ENCODE results near the gene DYNLT4. TPM values are rescaled to one million over a fixed set of nuclear protein-coding genes. Genes with fewer than 3 reads are reported as not detected.
"Not testable (repeated sequence)": the region's sequence is repeated elsewhere in the genome, so short reads cannot be mapped to it uniquely, and the experiment has no call there.

The DYNLT4 gene
- total RNA-seq, 1 experiment from 2014 or later, result 4.3 TPM

DNA sequence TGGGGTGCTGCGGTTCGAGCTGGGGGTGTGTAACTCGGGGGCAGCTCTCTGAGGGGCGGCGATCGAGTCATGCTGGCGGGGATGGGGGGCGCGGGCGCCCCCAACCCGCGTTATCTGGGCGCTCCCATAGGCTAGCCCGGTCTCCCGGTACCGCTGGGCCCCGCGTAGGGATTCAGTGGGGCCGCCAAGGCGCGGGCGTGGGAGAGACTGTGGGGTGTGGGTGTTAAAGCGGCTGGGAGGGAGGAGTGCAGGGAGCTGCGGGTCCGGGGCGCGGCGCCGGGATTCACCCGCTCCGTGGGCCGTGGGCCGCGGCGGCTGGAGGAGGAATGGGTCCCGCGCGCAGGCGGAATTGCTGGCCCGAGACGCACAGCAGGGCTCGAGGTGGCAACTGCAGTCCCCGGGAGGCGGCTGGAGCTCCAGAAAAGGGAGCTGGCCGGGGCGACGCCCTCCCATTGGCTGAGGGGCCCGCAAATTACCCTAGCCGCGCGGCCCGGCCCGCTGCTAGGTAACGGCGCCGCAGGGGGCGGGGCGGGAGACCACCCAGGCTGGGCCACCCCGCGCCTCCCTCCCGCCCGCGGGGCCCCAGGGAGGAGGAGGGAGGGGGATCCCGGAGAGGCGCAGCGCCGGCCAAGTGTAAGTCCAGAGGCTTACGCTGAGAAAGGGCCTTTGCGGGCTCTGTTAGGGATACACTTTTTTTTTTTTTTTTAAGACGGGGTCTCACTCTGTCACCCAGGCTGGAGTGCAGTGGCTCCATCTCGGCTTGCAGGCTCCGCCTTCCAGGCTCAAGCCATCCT, 35.9 kb upstream of the DYNLT4 start, which contains the start of gene PTCH2:
Gene PTCH2, minus strand, starts transcription at position 392 of the 794 bp plus-strand sequence. Its CDS starts 321 bp downstream, at position 71.
- no peak within 1 kb of the TSS for H3K4me2 ChIP-seq
- H3K27me3 ChIP-seq (ENCODE audit: insufficient read depth, low read depth), result no peaks in the 10 kb centered on the region
- BruUV-seq (replicated peaks), result no TSS peak
- H3K9me2 ChIP-seq (ENCODE audit: insufficient read depth), result no peaks in the 10 kb centered on the region
- ChIA-PET CTCF (no interaction called here), POLR2A (ENCODE audit: unreplicated experiment) (no interaction called here)
- no peaks in the 10 kb centered on the region for H3K79me2 ChIP-seq (ENCODE audit: low read depth)
- TF ChIP-seq, protein P1, sequence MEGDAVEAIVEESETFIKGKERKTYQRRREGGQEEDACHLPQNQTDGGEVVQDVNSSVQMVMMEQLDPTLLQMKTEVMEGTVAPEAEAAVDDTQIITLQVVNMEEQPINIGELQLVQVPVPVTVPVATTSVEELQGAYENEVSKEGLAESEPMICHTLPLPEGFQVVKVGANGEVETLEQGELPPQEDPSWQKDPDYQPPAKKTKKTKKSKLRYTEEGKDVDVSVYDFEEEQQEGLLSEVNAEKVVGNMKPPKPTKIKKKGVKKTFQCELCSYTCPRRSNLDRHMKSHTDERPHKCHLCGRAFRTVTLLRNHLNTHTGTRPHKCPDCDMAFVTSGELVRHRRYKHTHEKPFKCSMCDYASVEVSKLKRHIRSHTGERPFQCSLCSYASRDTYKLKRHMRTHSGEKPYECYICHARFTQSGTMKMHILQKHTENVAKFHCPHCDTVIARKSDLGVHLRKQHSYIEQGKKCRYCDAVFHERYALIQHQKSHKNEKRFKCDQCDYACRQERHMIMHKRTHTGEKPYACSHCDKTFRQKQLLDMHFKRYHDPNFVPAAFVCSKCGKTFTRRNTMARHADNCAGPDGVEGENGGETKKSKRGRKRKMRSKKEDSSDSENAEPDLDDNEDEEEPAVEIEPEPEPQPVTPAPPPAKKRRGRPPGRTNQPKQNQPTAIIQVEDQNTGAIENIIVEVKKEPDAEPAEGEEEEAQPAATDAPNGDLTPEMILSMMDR (conservative IDR thresholded peaks at IDR 0.05), result no peak
- no peak for TF ChIP-seq EZH2 (IDR thresholded peaks at IDR 0.05; ENCODE audit: low read depth)
- no peaks in the 10 kb centered on the region for H3K9me3 ChIP-seq (ENCODE audit: insufficient read depth, low read depth)
- no peaks in the 10 kb centered on the region for H4K20me1 ChIP-seq (ENCODE audit: insufficient read depth)
- H3F3A ChIP-seq (ENCODE audit: insufficient read depth, low read depth), result no peaks in the 10 kb centered on the region
- H2AFZ ChIP-seq, result no peak within 1 kb of the TSS
- no peak within 1 kb of the TSS for H3K4me3 ChIP-seq
- no peak within 1 kb of the TSS for H3K27ac ChIP-seq
- no peak for DNase-seq
- no peaks in the 10 kb centered on the region for H3K36me3 ChIP-seq (ENCODE audit: low read depth)
- intact Hi-C loops (cut with micrococcal nuclease; ENCODE audit: unreplicated experiment), result no loop called here
- H3K4me1 ChIP-seq (replicated peaks; ENCODE audit: insufficient read depth), result no peaks in the 10 kb centered on the region

- Histone ChIP-seq H3K9me3 (ENCODE audit: insufficient read depth, low read depth) (no peaks in the 10 kb centered on the region), H3K79me2 (ENCODE audit: low read depth) (no peaks in the 10 kb centered on the region), H4K20me1 (ENCODE audit: insufficient read depth) (no peaks in the 10 kb centered on the region), H3K27me3 (ENCODE audit: insufficient read depth, low read depth) (no peaks in the 10 kb centered on the region), H3K36me3 (ENCODE audit: low read depth) (no peaks in the 10 kb centered on the region), H3K4me1 (replicated peaks; ENCODE audit: insufficient read depth) (no peaks in the 10 kb centered on the region), H3K27ac (no peak overlapping the region), H2AFZ (no peak overlapping the region), H3K9me2 (ENCODE audit: insufficient read depth) (no peaks in the 10 kb centered on the region), H3F3A (ENCODE audit: insufficient read depth, low read depth) (no peaks in the 10 kb centered on the region), H3K4me3 (no peak overlapping the region), H3K4me2 (no peak overlapping the region)
- POLR2A ChIA-PET (ENCODE audit: unreplicated experiment), result no interaction called here
- BruUV-seq (replicated peaks), result no TSS peak
- CTCF ChIA-PET, result no interaction called here
- TF ChIP-seq EZH2 (IDR thresholded peaks at IDR 0.05; ENCODE audit: low read depth), result no peak
- TF ChIP-seq, protein P1 (conservative IDR thresholded peaks at IDR 0.05), result no peak
- intact Hi-C loops (cut with micrococcal nuclease; ENCODE audit: unreplicated experiment), result no loop called here
- DNase-seq, result no peak
Measured at GRCh38 chr1:44842486-44842861, 35.3 kb upstream of the DYNLT4 start.

- Histone ChIP-seq H3K27me3 (ENCODE audit: insufficient read depth, low read depth) (no peaks in the 10 kb centered on the region), H3K4me2 (no peak overlapping the region), H3F3A (ENCODE audit: insufficient read depth, low read depth) (peaks cover 4% of the 10 kb centered on the region), H3K9me2 (ENCODE audit: insufficient read depth) (no peaks in the 10 kb centered on the region), H3K9me3 (ENCODE audit: insufficient read depth, low read depth) (no peaks in the 10 kb centered on the region), H3K79me2 (ENCODE audit: low read depth) (no peaks in the 10 kb centered on the region), H2AFZ (no peak overlapping the region), H3K36me3 (ENCODE audit: low read depth) (no peaks in the 10 kb centered on the region), H3K4me1 (replicated peaks; ENCODE audit: insufficient read depth) (no peaks in the 10 kb centered on the region), H4K20me1 (ENCODE audit: insufficient read depth) (no peaks in the 10 kb centered on the region), H3K27ac (no peak overlapping the region), H3K4me3 (no peak overlapping the region)
- no TSS peak for BruUV-seq (replicated peaks)
- intact Hi-C loops (cut with micrococcal nuclease; ENCODE audit: unreplicated experiment), result loop anchor here (5.0 kb wide), 2 partner anchors 648 to 733 kb away; no protein-coding TSS in a partner anchor
- ChIA-PET POLR2A (ENCODE audit: unreplicated experiment) (no interaction called here), CTCF (no interaction called here)
- no peak for TF ChIP-seq EZH2 (IDR thresholded peaks at IDR 0.05; ENCODE audit: low read depth)
- TF ChIP-seq, protein P1 (conservative IDR thresholded peaks at IDR 0.05), result no peak
- DNase-seq, result no peak
Measured at GRCh38 chr1:44839576-44839975, 32.4 kb upstream of the DYNLT4 start.

GRCh38 chr1:44838294-44838693, 31.1 kb upstream of the DYNLT4 start:
- H3K9me3 ChIP-seq (ENCODE audit: insufficient read depth, low read depth); DNase-seq; H3K4me2 ChIP-seq; H3K4me1 ChIP-seq (replicated peaks; ENCODE audit: insufficient read depth); BruUV-seq (replicated peaks); H3K36me3 ChIP-seq (ENCODE audit: low read depth); H3K27ac ChIP-seq; H3K79me2 ChIP-seq (ENCODE audit: low read depth); H3K4me3 ChIP-seq; H3K9me2 ChIP-seq (ENCODE audit: insufficient read depth); H4K20me1 ChIP-seq (ENCODE audit: insufficient read depth); CTCF ChIA-PET; H2AFZ ChIP-seq; H3K27me3 ChIP-seq (ENCODE audit: insufficient read depth, low read depth); H3F3A ChIP-seq (ENCODE audit: insufficient read depth, low read depth): not testable (repeated sequence)
- intact Hi-C loops (cut with micrococcal nuclease; ENCODE audit: unreplicated experiment), result loop anchor here (5.0 kb wide), 2 partner anchors 649 to 734 kb away; no protein-coding TSS in a partner anchor
- POLR2A ChIA-PET (ENCODE audit: unreplicated experiment), result interaction anchor here (0.6 kb wide), 1 partner anchor 107 kb away, joined by 12 read pairs; no protein-coding TSS in a partner anchor

All from PC-9 (cell line).